ENCODE results near the gene SLC38A4.
"Not testable (repeated sequence)": the region's sequence is repeated elsewhere in the genome, so short reads cannot be mapped to it uniquely, and the experiment has no call there.

The SLC38A4 gene

DNA sequence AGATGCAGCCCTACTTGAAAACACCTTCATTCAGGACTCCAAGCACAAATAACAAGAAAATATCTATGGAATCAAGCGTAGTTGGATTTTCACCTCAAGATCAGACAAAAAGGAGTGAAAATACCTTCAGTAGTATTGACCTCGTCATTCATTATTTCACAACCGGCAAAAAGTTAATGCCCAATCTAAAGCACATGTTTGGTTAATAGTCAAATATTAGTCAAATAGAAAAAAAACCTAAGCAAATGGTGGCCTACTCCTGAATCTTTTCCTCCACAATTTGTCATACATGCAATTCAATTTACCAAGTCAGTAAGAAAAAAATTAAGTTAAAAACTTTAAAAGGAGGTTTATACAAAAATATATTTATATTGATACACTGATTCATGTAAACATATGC, 50.0 kb downstream of the SLC38A4 start:
- DNase-seq (ENCODE audit: low spot score), result no peak

DNA sequence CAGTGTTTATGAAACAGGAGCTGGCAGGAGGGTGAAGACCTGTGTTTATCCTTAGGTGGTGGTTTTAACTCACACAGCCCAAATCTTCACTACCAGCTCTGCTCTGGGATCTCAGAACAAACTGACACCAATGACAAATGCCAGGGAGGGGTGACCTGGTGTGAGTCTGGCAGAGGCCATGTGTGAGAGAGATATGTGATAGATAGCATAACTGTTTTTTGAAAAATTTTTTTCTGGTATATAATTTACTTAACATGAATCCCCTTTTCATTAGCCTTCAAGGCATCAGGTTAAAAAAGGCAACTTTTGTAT, 51.5 kb downstream of the SLC38A4 start:
- DNase-seq (ENCODE audit: low spot score), result no peak

GRCh38 chr12:46773586-46774321, 52.0 kb downstream of the SLC38A4 start:
- no peak for DNase-seq (ENCODE audit: low spot score)

GRCh38 chr12:46771268-46771827, 54.4 kb downstream of the SLC38A4 start:
- DNase-seq (ENCODE audit: low spot score), result no peak

- no peak for DNase-seq (ENCODE audit: low spot score)
Measured at GRCh38 chr12:46770501-46771183, 55.2 kb downstream of the SLC38A4 start.

DNA sequence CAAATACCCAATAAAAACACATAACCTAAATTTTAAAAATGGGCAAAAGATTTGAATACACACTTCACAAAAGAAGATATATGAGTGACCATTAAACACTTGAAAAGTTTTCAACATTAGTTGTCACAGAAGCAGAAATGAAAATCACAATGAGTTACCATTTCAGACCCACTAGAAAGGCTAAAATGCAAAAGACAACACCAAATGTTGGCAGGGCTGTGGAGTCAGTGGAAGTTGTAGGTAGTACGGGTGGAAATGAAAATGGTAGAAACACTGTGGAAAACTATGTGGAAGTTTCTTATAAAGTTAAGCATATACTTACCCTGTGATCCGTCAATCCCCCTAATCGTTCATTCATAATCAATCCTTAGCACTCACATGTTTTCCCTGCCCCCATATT, 61.8 kb downstream of the SLC38A4 start:
- DNase-seq (ENCODE audit: low spot score), result no peak

GRCh38 chr12:46763230-46763629, 62.6 kb downstream of the SLC38A4 start:
- DNase-seq (ENCODE audit: low spot score), result no peak

DNA sequence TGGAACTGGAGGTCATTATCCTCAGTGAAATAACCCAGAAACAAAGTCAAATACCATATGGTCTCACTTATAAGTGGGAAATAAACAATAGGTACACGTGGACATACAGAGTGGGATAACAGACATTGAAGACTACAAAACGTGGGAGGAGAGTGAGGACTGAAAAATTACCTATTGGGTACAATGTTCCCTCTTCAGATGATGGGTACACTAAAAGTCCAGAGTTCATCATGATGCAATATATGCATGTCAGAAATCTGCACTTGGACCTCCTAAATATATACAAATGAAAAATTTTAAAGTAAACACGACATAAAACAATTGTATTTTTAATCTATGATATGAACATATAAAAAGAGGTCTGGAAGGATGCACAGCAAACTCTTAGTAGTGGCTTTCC, 71.2 kb downstream of the SLC38A4 start:
- DNase-seq (ENCODE audit: low spot score), result no peak

DNA sequence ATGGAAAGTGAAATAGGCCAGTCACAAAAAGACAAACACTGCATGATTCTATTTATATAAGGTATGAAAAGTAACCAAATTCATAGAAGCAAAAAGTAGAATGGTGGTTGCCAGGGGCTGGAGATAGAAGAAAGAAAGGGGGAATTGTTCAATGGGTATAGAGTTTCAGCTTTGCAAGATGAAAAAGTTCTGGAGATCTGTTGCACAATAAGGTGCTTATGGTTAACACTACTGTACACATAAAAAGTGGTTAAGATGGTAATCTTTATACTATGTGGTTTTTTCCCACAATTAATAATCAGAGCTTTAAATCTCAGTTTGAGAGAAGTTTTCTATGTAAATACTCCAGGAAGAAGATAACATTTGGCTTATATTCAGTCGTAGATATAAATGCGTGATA, 73.4 kb downstream of the SLC38A4 start:
- no peak for DNase-seq (ENCODE audit: low spot score)

DNA sequence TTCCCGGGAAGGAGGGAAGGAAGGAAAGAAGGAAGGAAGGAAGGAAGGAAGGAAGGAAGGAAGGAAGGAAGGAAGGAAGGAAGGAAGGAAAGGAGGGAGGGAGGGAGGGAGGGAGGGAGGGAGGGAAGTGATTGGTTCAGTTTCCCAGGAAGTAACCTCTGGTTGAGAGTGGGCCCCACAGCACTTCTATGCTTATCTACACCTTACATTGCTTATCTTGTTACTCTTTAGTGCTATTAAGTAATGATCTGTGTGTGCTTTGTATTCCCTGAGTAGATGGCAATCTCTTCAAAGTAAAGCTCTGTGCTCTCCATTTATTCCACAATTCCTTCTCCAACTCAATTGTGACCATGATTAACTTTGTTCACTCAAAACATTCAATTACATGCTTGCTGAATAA, 74.6 kb downstream of the SLC38A4 start:
- no peak for DNase-seq (ENCODE audit: low spot score)

DNA sequence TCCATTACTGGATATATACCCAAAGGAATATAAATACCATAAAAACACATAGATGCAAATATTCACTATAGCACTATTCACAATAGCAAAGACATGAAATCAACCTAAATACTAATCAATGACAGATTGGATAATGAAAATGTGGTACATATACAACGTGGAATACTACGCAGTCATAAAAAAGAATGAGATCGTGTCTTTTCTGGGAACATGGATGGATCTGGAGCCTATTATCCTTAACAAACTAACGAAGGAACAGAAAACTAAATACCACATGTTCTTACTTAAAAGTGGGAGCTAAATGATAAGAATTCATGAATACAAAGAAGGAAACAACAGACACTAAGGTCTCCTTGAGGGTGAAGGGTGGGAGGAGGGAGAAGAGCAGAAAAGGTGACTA, 76.5 kb downstream of the SLC38A4 start:
- DNase-seq (ENCODE audit: low spot score), result no peak

- DNase-seq (ENCODE audit: low spot score), result no peak
Measured at GRCh38 chr12:46744283-46744682, 81.5 kb downstream of the SLC38A4 start.

GRCh38 chr12:46743456-46743855, 82.3 kb downstream of the SLC38A4 start:
- DNase-seq (ENCODE audit: low spot score), result no peak

GRCh38 chr12:46742271-46742670, 83.5 kb downstream of the SLC38A4 start:
- not testable (repeated sequence) for DNase-seq (ENCODE audit: low spot score)

- no peak for DNase-seq (ENCODE audit: low spot score)
Measured at GRCh38 chr12:46725332-46725731, 100.5 kb downstream of the SLC38A4 start.

- no peak for DNase-seq (ENCODE audit: low spot score)
Measured at GRCh38 chr12:46723629-46724419, 102.0 kb downstream of the SLC38A4 start.

DNA sequence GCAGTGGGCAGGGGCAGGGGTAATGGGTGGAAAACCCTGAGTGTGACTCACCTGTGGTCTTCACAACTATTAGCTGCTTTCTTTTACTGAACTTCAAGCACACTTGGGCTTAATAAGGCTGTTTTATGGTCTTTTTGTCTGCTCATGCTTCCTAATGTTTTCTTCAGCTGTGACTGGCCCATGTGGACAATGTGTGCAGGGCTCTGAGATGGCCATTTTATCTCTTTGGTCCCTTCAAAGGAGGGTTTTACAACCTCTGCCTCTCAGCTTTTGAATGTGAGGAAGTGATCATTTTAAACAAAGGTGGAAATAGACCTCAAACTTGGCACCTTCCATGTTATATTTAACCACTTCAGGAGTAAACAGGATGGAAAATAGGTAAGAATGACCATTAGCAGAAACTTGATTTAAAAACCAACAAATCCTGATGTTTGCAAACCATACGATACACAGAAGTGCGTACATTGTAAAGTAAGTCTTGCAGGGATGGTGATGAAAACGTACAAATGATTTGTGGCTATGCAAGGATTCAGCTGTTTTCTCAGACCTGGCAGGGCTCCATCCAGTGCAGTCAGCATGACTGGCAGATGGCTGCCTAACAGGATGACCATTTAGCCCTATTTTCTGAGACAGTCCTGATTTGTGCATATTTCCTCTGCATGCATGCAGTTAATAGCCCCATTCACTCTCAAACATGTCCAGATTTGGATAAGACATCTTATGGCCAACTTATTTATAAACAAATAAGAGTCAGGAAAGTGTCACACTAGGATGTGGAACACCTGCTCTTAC, 103.2 kb downstream of the SLC38A4 start:
- DNase-seq (ENCODE audit: low spot score), result no peak

GRCh38 chr12:46718495-46718894, 107.3 kb downstream of the SLC38A4 start:
- no peak for DNase-seq (ENCODE audit: low spot score)

DNA sequence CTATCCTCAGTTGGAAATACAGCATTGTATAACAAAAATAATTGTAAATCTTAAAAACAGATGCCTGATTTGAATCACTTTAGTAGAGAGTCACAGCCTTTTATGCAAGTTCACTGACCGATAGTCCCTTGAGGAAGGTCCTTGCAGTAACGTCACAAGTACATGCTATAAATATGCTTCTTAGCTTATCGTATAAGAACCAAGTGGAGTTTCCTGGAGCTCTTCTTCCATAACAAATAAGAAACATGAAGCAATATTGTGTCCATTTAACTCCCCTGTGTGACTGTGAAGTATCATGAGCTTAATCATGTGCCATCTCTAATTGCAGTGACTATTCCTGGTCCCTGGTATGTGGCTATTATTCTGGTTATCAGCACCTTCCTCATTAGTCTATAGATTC, 107.9 kb downstream of the SLC38A4 start:
- no peak for DNase-seq (ENCODE audit: low spot score)

- DNase-seq (ENCODE audit: low spot score), result no peak
Measured at GRCh38 chr12:46717159-46717558, 108.6 kb downstream of the SLC38A4 start.

All from CD4-positive, alpha-beta T cell treated with Interleukin-15 for 4 hours (primary cell).